Measurements from ENCODE around the gene EDEM1. TPM values are rescaled to one million over a fixed set of nuclear protein-coding genes. Genes with fewer than 3 reads are reported as not detected.

Gene EDEM1
- total RNA-seq, 2 donors from 2014 or later, result 25.0 to 28.1 TPM

DNA sequence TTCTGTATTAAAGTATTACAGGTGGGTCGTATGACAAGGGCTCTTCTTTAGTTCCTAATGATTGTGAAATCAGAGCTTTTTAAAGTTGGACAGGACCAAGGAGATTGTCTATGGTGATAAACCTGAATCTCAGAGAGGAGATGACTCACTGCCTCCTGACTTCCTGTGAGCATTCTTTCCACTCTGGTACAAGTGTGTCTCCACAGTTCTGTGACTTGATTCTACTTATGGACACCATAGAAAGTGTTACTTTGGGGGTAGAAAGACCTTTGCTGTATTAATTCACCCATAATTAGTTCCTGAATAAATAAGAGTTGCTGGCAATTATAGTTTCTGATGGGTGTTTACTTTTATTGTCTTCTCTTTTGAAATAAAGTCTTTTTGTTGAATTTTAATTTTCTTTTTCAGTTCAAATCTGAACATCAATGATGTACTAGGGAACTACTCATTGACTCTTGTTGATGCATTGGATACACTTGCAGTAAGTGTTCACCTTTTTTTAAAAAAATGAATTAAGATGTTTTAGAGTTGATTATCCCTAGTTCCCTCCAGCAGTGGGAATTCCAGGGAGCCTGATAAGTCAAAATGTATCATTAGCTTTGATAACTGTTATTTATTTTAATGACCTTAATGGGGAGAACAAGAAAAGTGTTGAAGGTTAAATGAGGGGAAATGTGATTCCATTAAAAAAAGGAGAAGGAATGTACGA, 7.4 kb downstream of the EDEM1 start:
- DNase-seq (ENCODE audit: low spot score), result no peak

DNA sequence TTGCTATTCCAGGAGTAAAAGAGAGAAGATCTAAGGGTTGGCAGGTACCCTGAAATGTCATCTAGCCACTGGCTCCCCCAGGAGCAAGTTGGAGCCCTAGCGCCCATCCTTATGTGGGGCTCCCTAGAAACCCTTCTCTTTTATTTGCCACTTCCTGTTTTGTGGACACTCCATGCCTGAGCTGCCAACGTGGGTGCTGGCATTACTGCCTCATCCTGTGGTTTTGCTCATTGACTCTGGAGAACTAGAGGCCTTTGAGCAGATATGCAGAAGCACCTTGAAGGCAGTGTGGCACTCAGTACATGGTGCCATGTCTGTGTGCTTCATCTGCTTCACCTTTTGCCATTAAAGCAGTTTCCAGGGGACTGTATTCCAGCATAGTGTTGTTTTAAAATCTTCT, 8.1 kb downstream of the EDEM1 start:
- intact Hi-C loops (cut with DNase I), result no loop called here
- no peak for DNase-seq (ENCODE audit: low spot score)

More for the DNA sequence above, 7.4 kb downstream of the EDEM1 start:
- intact Hi-C loops (cut with DNase I), result no loop called here

DNA sequence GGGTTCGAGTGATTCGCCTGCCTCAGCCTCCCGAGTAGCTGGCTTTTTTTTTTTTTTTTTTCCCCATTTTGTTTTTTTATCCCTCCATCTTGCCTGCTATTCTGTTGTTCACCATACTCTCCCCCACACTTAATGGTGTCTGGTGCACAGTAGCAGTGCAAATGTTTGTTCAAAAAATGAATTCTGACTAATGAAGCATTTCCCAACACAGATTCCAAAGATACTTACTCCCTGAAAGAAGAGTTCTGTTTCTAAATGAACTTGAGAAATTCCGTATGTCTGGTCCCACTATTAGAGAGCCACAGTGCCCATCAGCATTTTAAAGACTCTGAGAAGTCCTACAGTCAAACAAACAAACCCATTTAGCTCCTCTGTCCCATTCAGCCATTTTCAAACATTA, 9.5 kb downstream of the EDEM1 start:
- intact Hi-C loops (cut with DNase I), result no loop called here
- DNase-seq (ENCODE audit: low spot score), result no peak

DNA sequence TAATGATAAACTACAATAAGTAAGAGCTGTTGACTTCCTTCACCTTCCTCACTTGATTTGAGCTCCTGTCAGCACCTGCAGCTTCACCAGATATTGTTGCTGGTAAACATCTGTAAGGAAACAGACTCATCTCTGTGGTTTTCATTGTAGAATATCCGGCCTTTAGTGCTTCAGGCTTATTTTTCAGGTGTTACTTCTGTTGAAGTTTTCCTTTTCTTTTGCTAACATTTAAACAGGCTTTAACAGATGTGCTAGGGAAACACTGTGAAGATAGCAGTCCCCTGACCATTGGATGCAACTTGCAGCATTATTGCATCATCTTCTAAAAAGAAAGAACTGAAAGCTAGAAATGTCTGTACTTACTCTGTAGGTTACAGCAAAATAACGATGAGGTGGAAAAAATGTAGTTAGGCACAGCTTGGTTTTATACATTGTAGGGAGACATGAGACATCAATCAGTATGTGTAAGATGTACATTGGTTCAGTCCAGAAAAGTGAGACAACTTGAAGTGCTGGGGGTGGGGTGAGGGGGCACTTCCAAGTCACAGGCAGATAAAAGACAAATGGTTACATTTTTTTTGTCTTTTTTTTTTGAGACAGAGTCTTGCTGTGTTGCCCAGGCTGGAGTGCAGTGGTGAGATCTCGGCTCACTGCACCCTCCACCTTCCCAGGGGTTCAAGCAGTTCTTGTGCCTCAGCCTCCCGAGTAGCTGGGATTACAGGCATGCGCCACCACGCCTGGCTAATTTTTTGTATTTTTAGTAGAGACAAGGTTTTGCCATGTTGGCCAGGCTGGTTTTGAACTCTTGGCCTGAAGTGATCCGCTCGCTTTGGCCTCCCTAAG, 10.2 kb downstream of the EDEM1 start:
- intact Hi-C loops (cut with DNase I), result no loop called here
- DNase-seq (ENCODE audit: low spot score), result no peak

DNA sequence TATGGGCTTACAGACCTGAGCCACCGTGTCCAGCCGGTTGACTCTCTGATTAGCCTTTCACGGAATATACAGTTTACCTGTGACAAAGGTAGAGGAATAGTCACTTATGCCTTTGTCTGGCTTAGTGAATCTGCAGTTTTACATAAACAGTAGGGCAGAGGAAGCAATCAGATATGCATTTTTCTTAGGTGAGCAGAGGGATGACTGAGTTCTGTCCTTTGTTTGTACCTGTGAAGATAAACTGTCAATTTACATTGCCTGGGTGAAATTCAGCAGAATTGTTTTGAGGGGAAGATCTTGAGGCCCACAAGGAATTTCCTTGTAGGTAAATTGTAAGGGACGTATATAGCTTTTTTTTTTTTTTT, 10.8 kb downstream of the EDEM1 start:
- DNase-seq (ENCODE audit: low spot score), result no peak
- intact Hi-C loops (cut with DNase I), result no loop called here

GRCh38 chr3:5198986-5199731, 11.7 kb downstream of the EDEM1 start:
- intact Hi-C loops (cut with DNase I), result no loop called here
- no peak for DNase-seq (ENCODE audit: low spot score)

DNA sequence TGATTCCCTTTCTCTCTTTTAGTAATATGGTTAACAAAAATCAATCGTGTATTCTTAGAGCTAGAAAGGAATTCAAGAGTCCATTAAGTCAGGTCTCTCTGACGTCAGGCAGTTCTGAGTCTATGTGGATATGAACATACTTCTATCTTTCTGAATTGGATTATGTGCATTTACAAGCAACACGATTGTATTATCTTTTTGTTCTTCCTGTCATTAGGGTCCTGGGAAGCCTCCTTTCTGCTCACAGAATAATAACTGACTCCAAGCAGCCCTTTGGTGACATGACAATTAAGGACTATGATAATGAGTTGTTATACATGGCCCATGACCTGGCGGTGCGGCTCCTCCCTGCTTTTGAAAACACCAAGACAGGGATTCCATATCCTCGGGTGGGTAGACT, 14.0 kb downstream of the EDEM1 start:
- intact Hi-C loops (cut with DNase I), result no loop called here
- DNase-seq (ENCODE audit: low spot score), result no peak

GRCh38 chr3:5202222-5202621, 14.7 kb downstream of the EDEM1 start:
- no peak for DNase-seq (ENCODE audit: low spot score)
- intact Hi-C loops (cut with DNase I), result no loop called here

- DNase-seq (ENCODE audit: low spot score), result no peak
- intact Hi-C loops (cut with DNase I), result no loop called here
Measured at GRCh38 chr3:5205165-5205941, 17.8 kb downstream of the EDEM1 start.

GRCh38 chr3:5210926-5211325, 23.4 kb downstream of the EDEM1 start:
- intact Hi-C loops (cut with DNase I), result no loop called here
- DNase-seq (ENCODE audit: low spot score), result no peak

DNA sequence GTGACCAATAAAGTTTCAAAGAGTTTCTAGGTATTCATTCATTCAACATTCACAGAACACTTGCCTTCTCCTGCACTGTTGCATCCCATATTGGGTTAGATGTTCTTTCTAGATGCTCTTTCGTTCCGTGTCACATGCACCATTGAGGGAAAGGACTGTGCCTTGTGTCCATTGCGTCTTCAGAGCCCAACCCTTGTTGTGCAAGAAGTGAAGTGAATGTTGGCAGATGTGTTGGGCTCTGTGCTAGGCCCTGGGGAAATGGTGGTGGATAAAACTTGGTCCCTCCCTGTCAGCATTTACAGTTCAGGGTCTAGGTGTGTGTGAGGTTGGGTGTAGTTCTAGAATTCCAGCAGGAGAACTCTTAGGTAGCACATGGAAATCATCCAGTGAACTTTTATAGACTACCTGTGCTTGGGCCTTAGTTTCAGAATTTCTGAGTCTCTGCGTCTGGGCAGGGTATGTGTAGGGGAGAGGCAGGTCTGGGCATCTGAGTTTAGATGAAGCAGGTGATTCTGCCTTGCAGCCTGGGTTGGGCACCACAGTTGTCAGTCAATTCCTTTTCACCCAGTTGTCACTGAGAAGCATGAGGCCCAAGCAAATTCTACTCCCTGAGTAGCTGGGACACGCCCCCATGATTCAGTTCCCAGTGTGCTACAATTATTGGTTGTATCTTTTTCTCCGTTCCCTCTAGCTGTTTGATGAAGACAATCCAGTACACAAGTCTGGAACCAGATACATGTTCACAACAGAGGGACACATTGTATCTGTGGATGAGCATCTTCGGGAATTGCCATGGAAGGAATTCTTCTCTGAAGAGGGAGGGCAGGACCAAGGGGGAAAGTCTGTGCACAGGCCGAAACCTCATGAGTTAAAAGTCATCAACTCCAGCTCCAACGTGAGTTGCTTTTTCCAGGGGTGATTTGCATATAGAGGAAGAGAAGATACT, 25.4 kb downstream of the EDEM1 start:
- intact Hi-C loops (cut with DNase I), result no loop called here
- DNase-seq (ENCODE audit: low spot score), result no peak

- intact Hi-C loops (cut with DNase I), result no loop called here
- no peak for DNase-seq (ENCODE audit: low spot score)
Measured at GRCh38 chr3:5213574-5213966, 26.1 kb downstream of the EDEM1 start.

DNA sequence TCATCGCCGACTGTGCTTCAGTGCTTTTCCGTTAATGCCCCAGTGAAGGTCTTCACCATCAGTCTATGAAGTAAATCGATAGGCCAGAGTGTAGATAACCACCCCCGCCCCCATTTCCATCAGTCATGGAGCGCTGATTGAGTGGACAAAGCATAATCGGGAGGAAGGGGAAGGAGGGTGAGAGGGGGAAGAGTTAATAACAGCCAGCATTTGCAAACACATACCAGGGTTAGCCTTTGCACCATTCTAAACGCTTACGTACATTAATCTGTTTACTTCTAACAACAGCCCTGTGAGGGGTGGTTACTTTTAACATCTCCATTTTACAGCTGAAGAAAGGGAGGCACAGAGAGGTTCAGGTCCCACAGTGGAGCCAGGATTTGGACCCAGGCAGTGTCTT, 26.8 kb downstream of the EDEM1 start:
- no peak for DNase-seq (ENCODE audit: low spot score)
- intact Hi-C loops (cut with DNase I), result no loop called here

DNA sequence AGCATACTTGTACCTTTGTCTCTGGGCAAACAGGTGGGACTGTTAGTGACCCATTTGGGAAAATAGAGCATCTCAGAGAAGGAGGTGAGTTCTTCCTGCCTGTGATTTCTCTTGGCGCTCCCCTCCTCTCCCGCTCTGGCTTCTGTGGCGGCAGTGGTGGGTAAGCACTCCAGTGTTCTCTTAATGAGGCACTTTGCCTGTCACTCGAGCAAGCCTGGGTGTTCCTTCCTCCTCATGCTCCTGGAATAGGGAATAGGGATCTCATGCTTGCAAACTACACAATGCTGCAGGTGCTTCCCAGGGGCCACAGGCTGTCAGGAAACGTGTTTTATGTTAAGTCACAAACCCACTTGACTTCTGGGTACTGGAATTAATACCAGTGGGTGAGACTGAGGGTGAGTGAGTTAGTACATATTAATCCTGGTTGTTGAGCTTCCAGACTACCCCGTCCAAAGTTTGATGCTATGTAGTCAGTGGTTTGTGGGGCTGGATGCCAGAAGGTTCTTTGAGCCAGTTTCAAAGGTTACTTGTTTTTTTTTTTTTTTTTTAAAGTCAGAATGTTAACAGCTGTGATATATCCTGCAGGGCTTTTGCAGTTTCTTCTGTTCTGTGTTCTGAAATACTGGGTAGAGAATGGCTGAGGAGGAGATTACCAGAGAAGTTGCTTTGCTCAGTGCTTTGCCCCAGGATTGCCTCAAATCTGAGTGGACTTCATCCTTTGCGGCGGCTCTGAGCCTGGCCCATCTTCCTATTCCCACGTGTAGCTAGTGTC, 30.5 kb downstream of the EDEM1 start:
- DNase-seq (ENCODE audit: low spot score), result no peak

GRCh38 chr3:5218815-5219214, 31.3 kb downstream of the EDEM1 start:
- no peak for DNase-seq (ENCODE audit: low spot score)
- intact Hi-C loops (cut with DNase I), result no loop called here

More for the DNA sequence above, 30.5 kb downstream of the EDEM1 start:
- intact Hi-C loops (cut with DNase I), result no loop called here

- intact Hi-C loops (cut with DNase I), result no loop called here
- no peak for DNase-seq (ENCODE audit: low spot score)
Measured at GRCh38 chr3:5219216-5219615, 31.7 kb downstream of the EDEM1 start.

- DNase-seq (ENCODE audit: low spot score), result no peak
- intact Hi-C loops (cut with DNase I), result no loop called here
Measured at GRCh38 chr3:5220193-5220592, 32.7 kb downstream of the EDEM1 start.
